Activated naive CD8-positive, alpha-beta T cell treated with anti-CD3 and anti-CD28 coated beads, Interleukin-2, amount 10 ng/mL, durations not matched to agents 7 days and 5 days (primary cell): ENCODE results near the gene KLHDC7A. TPM values are rescaled to one million over a fixed set of nuclear protein-coding genes. Genes with fewer than 3 reads are reported as not detected.

Experiments
- ATAC-seq: fragments of 150-1000 bp; cut with Tn5 transposase; one replicate; pipeline ENCODE4 v1.10.0; 2021; ENCODE audit warnings: low read depth, moderate library complexity
- POLR2A ChIA-PET: fragments of 350-600 bp; sonication (Branson Sonifier 250); formaldehyde crosslinking; loops from one replicate; lab custom pipeline; 2021; ENCODE audit warnings: antibody characterized with exemption; lab: Charles Lee
- DNase-seq: peaks from one replicate; pipeline ENCODE4 v3.0.0; 2021
- H3K27ac Mint-ChIP-seq: one replicate; pipeline ENCODE4 v1.8.0; 2022; ENCODE audit warnings: mild to moderate bottlenecking, mixed read lengths
- H3K27me3 Mint-ChIP-seq: one replicate; pipeline ENCODE4 v1.8.0; 2022; ENCODE audit warnings: mild to moderate bottlenecking, moderate library complexity, mixed read lengths
- H3K36me3 Mint-ChIP-seq: one replicate; pipeline ENCODE4 v1.8.0; 2021; ENCODE audit warnings: mild to moderate bottlenecking, mixed read lengths
- H3K4me1 Mint-ChIP-seq: one replicate; pipeline ENCODE4 v1.8.0; 2021; ENCODE audit warnings: mixed read lengths
- H3K4me3 Mint-ChIP-seq: one replicate; pipeline ENCODE4 v1.8.0; 2022; ENCODE audit warnings: mild to moderate bottlenecking, moderate library complexity, mixed read lengths
- H3K9me3 Mint-ChIP-seq: one replicate; pipeline ENCODE4 v1.8.0; 2021; ENCODE audit warnings: mixed read lengths
- total RNA-seq, 2 experiments: library from RNA; stranded (reverse); gene quantifications; one replicate each; pipeline ENCODE4 v1.2.3, GENCODE V29; 2021

Gene KLHDC7A
- total RNA-seq, 2 experiments from 2014 or later, result not detected

GRCh38 chr1:18463063-18463462 lies 17.7 kb upstream of the KLHDC7A start:
- Mint-ChIP-seq H3K27ac (no peak overlapping the region), H3K4me1 (no peaks in the 10 kb centered on the region), H3K9me3 (no peaks in the 10 kb centered on the region), H3K4me3 (no peak overlapping the region), H3K36me3 (no peaks in the 10 kb centered on the region), H3K27me3 (no peaks in the 10 kb centered on the region)
- ATAC-seq (no peak), DNase-seq (no peak)
- POLR2A ChIA-PET, result no interaction called here

- POLR2A ChIA-PET, result no interaction called here
- H3K27me3 Mint-ChIP-seq, result no peaks in the 10 kb centered on the region
These were observed 16.6 kb upstream of the KLHDC7A start for GRCh38 chr1:18463984-18464664.

GRCh38 chr1:18464665-18465050 lies 16.1 kb upstream of the KLHDC7A start:
- Mint-ChIP-seq H3K27me3 (no peaks in the 10 kb centered on the region), H3K27ac (no peak overlapping the region), H3K9me3 (no peaks in the 10 kb centered on the region), H3K36me3 (no peaks in the 10 kb centered on the region), H3K4me1 (no peaks in the 10 kb centered on the region), H3K4me3 (no peak overlapping the region)
- POLR2A ChIA-PET, result no interaction called here
- ATAC-seq, result no peak
- DNase-seq, result no peak

More at GRCh38 chr1:18463984-18464664, 16.6 kb upstream of the KLHDC7A start:
- DNase-seq (no peak), ATAC-seq (no peak)
- Mint-ChIP-seq H3K4me3 (no peak overlapping the region), H3K4me1 (no peaks in the 10 kb centered on the region), H3K27ac (no peak overlapping the region), H3K9me3 (no peaks in the 10 kb centered on the region), H3K36me3 (no peaks in the 10 kb centered on the region)

GRCh38 chr1:18466676-18467075 lies 14.1 kb upstream of the KLHDC7A start:
- no peak for DNase-seq
- POLR2A ChIA-PET, result no interaction called here
- no peak overlapping the region for H3K4me3 Mint-ChIP-seq
- H3K27me3 Mint-ChIP-seq, result no peaks in the 10 kb centered on the region
- no peak for ATAC-seq
- no peaks in the 10 kb centered on the region for H3K4me1 Mint-ChIP-seq
- H3K9me3 Mint-ChIP-seq, result no peaks in the 10 kb centered on the region
- H3K27ac Mint-ChIP-seq, result no peak overlapping the region
- no peaks in the 10 kb centered on the region for H3K36me3 Mint-ChIP-seq

- ATAC-seq, result no peak
- DNase-seq, result no peak
- no peaks in the 10 kb centered on the region for H3K4me1 Mint-ChIP-seq
- no peak overlapping the region for H3K27ac Mint-ChIP-seq
- POLR2A ChIA-PET, result no interaction called here
- no peaks in the 10 kb centered on the region for H3K9me3 Mint-ChIP-seq
- H3K4me3 Mint-ChIP-seq, result no peak overlapping the region
- no peaks in the 10 kb centered on the region for H3K27me3 Mint-ChIP-seq
- no peaks in the 10 kb centered on the region for H3K36me3 Mint-ChIP-seq
These were observed 12.2 kb upstream of the KLHDC7A start for GRCh38 chr1:18468570-18468969.

- ATAC-seq, result no peak
- Mint-ChIP-seq H3K27ac (no peak overlapping the region), H3K4me1 (no peaks in the 10 kb centered on the region)
These were observed 11.2 kb upstream of the KLHDC7A start for GRCh38 chr1:18469514-18469913.

GRCh38 chr1:18470671-18471355 lies 9.9 kb upstream of the KLHDC7A start:
- Mint-ChIP-seq H3K27me3 (peaks cover 3% of the 10 kb centered on the region), H3K4me1 (no peaks in the 10 kb centered on the region), H3K9me3 (no peaks in the 10 kb centered on the region), H3K36me3 (no peaks in the 10 kb centered on the region), H3K27ac (no peak overlapping the region), H3K4me3 (no peak overlapping the region)
- POLR2A ChIA-PET, result no interaction called here
- no peak for ATAC-seq
- DNase-seq, result no peak

More at GRCh38 chr1:18469514-18469913, 11.2 kb upstream of the KLHDC7A start:
- no peak for DNase-seq
- no peaks in the 10 kb centered on the region for H3K36me3 Mint-ChIP-seq
- POLR2A ChIA-PET, result no interaction called here
- H3K27me3 Mint-ChIP-seq, result no peaks in the 10 kb centered on the region
- H3K9me3 Mint-ChIP-seq, result no peaks in the 10 kb centered on the region
- H3K4me3 Mint-ChIP-seq, result no peak overlapping the region

- Mint-ChIP-seq H3K9me3 (no peaks in the 10 kb centered on the region), H3K27ac (no peak overlapping the region), H3K36me3 (no peaks in the 10 kb centered on the region), H3K4me3 (no peak overlapping the region), H3K27me3 (peaks cover 6% of the 10 kb centered on the region), H3K4me1 (no peaks in the 10 kb centered on the region)
- no peak for ATAC-seq
- no peak for DNase-seq
- POLR2A ChIA-PET, result no interaction called here
These were observed 7.4 kb upstream of the KLHDC7A start for GRCh38 chr1:18473195-18473815.

GRCh38 chr1:18474559-18475175 lies 6.1 kb upstream of the KLHDC7A start:
- POLR2A ChIA-PET, result no interaction called here
- DNase-seq, result no peak
- Mint-ChIP-seq H3K36me3 (no peaks in the 10 kb centered on the region), H3K27ac (no peak overlapping the region), H3K4me1 (peaks cover 7% of the 10 kb centered on the region), H3K27me3 (peaks cover 6% of the 10 kb centered on the region), H3K4me3 (no peak overlapping the region), H3K9me3 (no peaks in the 10 kb centered on the region)
- ATAC-seq, result no peak

- H3K9me3 Mint-ChIP-seq, result no peaks in the 10 kb centered on the region
- H3K27me3 Mint-ChIP-seq, result peaks cover 6% of the 10 kb centered on the region
- POLR2A ChIA-PET, result no interaction called here
- DNase-seq, result no peak
- H3K4me1 Mint-ChIP-seq, result peaks cover 10% of the 10 kb centered on the region
- no peak for ATAC-seq
- no peak overlapping the region for H3K27ac Mint-ChIP-seq
- H3K36me3 Mint-ChIP-seq, result no peaks in the 10 kb centered on the region
- no peak overlapping the region for H3K4me3 Mint-ChIP-seq
These were observed 5.4 kb upstream of the KLHDC7A start for GRCh38 chr1:18475234-18475905.

- POLR2A ChIA-PET, result no interaction called here
These were observed 1.3 kb upstream of the KLHDC7A start for GRCh38 chr1:18479454-18479853.

GRCh38 chr1:18481190-18481920 lies 625 bp downstream of the KLHDC7A start:
- Mint-ChIP-seq H3K4me3 (no peak overlapping the region), H3K27ac (no peak overlapping the region), H3K36me3 (no peaks in the 10 kb centered on the region), H3K27me3 (peaks cover 9% of the 10 kb centered on the region), H3K9me3 (no peaks in the 10 kb centered on the region), H3K4me1 (peaks cover 10% of the 10 kb centered on the region)
- ATAC-seq (no peak), DNase-seq (no peak)
- POLR2A ChIA-PET, result no interaction called here

More at GRCh38 chr1:18479454-18479853, 1.3 kb upstream of the KLHDC7A start:
- DNase-seq (no peak), ATAC-seq (no peak)
- Mint-ChIP-seq H3K4me1 (peaks cover 10% of the 10 kb centered on the region), H3K27ac (peak overlapping the region; percentile 38), H3K4me3 (no peak overlapping the region), H3K9me3 (no peaks in the 10 kb centered on the region), H3K36me3 (no peaks in the 10 kb centered on the region), H3K27me3 (peaks cover 10% of the 10 kb centered on the region)
